ENCODE data around the gene ZRANB3.
"Not testable (repeated sequence)": the region's sequence is repeated elsewhere in the genome, so short reads cannot be mapped to it uniquely, and the experiment has no call there.

GRCh38 chr2:135533545-135533944 lies 2.5 kb upstream of the ZRANB3 start:
- not testable (repeated sequence) for TF ChIP-seq POLR2A (IDR thresholded peaks at IDR 0.05; ENCODE audit: low read length); GATA1 (IDR thresholded peaks at IDR 0.05; ENCODE audit: low read depth, low read length)
